GM18519 (cell line): ENCODE results near the gene MYH9.

ENCODE experiments used
- ATAC-seq: cut with Tn5 transposase; IDR thresholded peaks from one replicate; pipeline ENCODE4 v1.9.1; 2021; ENCODE audit warnings: mild to moderate bottlenecking, moderate library complexity; ENCODE audit not compliant: unreplicated experiment, low FRiP score

MYH9 gene

DNA sequence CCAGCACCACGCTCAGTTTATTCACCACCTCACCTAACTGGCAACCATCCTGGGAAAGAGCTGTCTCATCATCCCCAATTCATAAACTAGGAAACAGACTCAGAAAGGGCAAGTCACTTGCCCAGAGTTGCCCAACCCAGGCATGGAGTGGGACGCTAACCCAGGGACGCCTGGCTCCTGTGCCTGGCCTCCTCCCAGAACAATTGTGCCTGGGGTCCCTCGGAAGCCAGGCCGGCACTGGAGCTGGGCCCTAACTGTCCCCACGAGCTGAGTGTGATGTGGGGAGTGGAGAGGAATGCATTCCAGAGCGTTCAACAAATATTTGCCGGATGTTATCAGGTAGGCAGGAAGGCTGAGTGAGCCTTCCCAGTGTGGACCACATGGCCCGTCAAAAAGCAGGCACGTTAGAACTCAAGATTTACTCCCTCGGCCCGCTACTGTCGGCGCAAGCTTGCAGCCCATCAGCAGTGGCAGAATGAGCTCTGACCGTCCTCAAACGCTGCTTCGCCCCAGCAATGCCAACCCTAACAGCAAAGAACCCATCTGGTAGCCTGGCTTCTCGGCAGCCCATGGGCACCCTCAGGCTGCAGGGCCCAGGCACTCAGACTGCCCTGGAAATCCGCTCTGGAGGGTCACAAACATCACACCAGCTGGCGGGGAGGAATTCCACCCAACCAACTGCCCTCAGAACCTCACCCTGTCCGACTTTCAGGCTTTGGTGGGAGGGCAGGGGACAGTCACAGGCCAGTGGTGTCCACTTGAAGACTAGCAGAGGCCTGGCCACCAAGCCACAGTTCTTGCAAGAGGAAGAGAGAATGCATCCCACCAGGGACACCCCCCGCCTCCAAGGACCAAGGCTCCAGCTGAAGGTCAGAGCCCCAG lies 35.6 kb downstream of the MYH9 start:
- no peak for ATAC-seq

DNA sequence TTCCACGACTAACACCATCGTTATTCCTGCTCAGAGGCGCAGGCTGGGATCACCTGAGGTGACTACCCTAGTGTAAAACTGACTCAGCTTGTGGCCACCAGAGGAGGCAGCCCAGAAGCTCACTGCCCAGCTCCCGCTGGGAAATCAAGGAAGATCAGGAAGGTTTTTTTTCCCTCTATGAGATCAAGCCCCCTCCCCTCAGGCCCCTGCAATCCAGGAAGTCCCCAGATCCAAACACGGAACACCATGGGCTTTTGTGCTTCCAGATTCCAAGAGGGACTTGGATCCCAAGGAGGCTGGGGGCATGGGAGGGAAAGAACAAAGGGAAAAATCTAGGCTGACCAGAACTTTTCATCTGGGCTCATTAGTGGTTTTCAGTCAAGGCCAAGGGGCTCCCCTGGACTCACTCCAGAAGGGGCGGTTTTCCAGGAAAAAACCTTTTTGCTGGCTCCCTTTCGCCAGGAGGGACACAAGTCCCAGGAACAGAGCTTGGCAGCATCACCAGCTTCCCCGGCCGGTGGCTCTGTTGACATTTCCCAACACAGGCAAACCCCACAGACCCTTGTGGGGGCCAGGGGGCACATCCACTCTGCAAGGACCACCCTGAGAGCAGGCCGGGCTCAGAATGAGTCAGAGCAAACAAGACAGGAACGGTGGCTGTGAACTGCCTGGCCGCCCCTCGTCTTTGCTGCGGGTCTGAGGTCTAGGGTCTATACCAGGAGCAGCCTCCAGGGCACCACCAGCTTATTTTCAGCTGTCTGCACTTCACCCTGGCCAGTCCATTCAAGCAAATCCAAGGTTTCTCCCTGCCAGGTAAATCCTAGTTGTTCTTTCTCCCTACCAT lies 36.8 kb downstream of the MYH9 start:
- ATAC-seq = no peak

DNA sequence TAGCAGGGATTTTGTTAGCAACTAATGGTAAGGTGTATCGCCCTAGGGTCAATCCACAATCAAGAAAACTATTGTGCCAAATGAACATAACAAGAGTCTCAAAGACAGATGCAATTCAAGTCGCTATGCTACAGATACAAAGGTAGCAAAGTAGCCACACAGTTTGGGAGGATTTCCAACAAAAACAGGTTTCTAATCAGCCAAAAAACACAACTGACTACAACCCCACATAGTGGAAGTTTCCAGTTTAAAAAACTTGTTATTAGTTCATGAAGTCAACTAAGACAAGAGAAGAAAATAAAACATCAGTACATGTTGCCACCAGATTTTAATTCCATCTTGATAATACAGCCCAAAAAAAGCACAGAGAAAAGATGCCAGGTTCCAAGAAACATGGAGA lies 38.0 kb downstream of the MYH9 start:
- no peak for ATAC-seq

DNA sequence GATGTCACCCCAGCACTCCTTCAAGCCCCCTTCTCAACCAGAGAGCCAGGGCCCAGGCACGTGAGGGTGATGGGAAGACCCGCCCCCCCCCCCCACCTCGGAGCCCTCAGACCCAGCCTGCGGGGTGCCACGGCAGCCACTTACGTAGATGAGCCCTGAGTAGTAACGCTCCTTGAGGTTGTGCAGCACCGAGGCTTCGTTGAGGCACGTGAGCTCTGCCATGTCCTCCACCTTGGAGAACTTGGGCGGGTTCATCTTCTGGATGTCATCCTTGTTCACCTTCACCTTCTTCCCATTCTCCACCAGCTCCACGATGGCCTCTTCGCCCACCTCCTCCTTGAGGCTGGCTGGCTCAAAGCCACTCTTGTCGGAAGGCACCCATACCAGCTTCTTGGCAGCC lies 39.0 kb downstream of the MYH9 start:
- no peak for ATAC-seq

DNA sequence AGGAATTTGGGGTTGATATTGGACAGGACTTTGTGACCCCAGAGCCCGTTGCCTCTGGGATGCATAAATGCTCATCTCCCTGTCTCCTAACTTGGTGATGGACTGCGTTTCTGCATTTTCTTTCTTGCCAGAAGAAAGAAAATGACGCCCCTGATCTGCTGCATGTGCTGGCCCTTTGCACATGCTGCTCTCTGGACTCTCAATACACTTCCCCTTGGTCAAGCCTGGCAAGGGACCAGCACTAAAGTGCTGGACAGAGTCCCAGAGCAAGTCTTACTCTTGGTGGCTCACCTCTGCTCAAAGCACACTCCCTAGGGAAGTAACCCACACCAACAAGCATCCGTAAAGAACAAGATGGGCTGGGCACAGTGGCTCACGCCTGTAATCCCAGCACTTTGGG lies 40.7 kb downstream of the MYH9 start:
- ATAC-seq = no peak

DNA sequence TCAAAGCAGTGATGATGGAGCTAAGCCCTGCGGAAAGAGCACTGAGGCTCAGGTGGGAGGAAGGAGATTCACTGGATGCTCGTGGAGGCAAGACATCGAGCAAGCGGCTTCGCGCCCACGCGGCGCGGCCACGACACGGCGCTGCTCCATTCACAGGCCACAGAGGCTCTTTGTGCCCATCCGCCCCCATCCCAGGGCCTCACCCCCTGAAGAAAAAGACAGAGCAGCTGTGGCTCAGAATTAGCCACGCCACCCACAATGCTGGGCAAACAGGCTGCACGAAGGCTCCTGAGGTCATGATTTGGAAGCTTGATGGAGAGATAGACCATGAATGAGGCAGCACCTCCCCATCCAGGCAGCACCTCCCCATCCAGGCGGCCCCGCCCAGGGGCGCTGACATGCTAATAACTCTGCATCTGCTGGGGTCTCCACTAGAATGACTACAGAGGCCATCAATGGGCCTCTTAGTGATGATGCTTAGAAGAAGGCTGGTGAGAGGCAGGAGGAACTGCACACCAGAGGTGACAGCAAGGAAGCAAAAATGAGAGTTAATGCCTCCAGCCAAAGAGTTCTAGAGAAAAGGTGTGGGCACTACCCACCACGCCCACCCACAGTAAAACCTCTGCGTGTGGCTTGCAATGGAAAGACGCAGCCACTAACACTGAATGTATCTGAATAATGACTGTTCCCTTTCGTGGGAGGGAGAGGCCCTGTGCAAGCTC lies 43.5 kb downstream of the MYH9 start:
- no peak for ATAC-seq

DNA sequence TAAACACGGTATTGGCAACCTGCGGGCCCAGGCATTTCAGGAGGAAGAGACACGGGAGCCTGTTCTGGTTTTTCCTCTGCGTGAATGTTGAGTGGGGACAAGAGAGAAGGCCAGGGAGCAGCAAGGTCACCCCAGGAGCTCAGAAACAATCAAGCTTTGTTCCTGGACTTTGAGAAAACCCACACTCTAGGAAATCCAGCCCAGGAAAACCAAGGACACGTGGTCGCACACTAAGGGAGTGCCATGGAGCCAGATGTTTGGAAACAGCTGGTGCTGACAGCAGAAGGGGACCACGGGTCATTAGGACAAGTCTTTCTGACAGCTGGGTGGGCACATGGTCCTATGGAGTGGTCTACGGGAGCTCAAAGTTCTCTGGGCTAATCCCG lies 44.1 kb downstream of the MYH9 start:
- no peak for ATAC-seq

DNA sequence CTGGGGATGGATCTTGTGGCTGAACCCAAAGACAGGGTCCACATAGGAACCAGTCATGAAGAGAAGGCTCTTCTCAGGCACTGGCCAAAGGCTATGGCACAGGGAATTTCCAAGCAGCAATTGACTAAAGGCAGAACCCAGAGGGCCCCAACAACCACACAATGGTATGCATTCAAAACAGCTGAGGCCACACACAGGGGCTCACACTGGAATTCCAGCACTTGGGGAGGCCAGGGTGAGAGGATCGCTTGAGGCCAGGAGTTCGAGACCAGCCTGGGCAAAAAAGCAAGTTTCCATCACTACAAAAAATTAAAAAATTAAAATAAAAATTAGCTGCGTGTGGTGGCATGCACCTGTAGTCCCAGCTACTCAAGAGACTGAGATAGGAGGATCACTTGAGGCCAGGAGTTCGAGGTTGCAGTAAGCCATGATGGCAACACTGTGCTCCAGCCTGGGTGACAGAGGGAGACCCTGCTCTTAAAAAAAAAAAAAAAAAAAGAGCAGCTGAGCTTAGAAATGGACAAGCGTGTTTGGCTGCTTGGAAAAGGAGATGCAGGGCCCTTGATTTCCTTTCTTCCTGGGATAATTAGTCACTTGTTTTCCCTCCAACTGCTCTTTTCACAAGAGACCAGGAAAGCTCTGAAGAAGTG lies 44.6 kb downstream of the MYH9 start:
- ATAC-seq = no peak

DNA sequence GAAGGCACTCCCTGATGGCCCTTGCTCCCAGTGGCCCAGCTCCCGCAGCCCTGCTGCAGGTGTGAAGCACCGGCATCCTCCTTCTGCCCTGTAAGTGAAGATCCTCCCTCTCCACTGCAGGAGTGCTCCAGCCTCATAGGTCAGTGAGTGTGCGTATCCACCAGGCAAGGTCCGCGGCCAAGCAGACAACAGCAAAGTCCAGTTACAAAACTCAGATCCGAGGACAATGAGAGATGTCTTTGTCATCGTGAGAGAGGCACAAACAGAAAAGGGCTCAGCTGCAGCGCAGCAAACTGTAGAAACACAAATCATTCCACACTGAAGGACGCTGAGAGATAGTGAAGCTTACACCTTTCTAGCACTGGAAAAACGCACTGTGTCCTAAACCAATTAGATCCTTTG lies 46.1 kb downstream of the MYH9 start:
- ATAC-seq = no peak

DNA sequence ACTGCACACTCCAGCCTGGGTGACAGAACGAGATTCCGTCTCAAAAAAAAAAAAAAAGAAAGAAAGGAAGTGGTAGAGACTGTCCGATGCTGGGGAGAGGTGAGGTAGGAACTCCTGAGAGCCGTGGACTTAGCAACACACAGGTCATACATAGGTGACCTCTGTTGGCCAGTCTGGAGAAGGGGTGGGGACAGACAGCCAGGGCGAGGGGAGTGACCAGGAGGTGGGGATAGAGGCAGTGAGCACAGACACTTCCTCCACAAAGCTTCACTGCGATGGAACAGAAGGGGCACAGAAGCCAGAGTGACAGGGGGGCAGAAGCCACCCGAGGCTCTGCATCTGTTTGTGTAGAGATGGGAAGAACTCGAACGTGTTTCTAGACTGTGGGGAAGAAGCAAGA lies 47.1 kb downstream of the MYH9 start:
- no peak for ATAC-seq

DNA sequence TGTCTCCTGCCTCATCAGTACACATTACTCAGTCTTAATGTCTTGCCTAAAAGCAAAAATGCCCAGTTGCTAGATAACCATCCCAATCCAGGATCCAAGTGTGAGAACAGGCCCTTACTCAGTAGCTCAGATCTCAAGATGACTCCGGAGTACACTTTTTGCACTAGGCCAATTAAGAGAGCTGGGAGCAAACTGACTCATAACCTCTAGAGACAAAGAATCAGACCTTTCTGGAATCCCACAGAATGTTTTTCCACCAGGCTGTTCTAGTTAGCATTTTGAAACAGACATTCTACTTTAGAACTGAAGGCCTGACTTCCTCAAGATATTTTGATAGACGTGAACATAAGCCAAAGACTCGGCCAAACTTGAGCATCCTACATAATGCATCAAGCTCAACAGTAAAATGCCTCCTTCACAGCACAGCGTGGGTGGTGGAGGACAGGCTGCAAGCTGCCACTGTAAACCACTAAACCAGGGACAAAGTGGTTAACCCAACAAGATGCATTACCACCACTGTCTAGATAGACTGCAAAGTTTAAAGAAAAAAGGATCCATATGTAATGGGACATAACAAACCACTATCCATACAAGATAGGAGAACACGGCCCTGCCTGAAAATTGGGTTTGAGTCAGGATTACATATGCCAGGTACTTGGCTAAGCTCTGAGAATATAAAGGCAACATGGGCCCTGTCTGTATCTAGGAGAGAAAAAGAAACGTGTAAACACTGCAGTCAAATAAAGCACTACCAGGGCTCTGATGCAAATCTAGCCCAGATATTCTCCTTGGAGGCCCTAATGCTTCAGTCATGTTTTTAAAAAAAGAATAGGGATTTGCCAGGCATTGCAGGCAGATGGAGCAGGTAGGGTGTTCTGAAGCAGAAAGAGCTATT lies 48.3 kb downstream of the MYH9 start:
- no peak for ATAC-seq

DNA sequence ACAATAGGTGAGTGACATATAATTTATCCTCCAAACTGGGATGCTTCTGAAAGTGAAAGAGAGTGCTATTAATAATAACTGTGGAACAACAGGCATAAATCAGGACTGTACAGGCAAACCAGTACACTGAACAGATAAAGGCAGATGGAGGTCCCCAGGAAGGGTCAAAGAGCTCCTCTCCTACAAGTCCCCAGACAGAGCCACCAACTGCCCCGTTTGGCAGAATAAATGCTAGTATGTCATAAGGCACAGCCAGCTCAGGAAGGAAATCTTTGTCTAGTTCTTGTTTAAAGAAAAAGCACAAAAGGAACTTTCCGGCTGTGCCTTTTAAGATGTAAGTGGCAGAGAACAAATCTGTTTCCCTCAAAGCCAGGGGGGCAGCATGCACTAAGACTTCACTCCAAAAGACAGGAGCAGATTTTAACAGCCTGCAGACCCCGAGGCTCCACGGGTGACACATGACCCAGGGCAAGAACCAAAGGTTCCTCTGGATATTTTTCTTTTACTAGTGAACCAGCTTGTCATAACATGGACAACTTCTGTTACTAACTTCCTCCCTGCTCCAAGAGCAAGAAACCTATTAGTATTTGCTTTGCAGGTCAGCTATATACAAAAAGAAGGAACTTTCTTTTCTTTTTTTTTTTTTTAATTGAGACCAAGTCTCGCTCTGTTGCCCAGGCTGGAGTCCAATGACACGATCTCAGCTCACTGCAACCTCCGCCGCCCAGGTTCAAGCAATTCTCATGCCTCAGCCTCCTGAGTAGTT lies 50.2 kb downstream of the MYH9 start:
- no peak for ATAC-seq

DNA sequence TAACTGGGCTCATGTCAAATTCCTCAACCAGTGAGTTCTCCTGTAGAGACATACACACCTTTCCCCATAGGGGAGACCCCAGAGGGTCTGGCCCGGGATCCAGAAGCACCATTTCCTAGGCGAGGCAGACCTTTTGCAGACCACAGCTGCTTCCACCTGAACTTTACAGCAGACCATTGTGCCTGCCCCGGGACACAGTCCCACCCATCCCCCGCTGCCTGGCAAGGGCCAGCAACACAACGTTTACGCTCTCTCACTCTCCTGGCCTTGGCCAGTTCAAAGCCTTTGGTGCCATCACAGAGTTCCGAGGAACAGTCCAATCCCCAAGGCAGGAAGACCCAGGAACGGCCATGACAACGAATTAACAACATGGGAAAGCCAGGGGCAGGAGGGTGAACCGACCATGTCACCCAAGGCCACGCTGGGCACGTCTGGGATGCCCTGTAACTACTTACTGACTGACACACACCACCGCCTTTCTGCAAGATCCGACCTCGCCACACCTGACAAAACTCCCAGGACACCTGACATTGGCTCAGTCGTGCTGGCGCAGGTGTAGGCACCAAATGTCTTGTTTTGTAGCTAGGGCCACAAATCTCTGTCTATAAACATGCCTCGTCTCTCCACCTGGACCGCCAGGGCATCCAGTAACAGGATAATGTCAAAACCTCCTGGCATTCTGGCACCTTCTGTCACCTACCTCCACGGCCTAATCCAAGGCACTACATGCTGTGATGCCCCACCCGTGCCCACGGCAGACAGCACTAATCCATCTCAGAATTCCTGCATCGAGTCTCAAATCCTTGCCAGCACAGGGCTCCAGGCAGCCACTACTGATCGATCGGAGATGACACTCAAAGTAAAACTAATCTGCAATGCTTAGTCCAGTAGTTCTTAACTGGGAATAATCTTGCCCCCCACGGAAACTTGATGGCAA lies 51.3 kb downstream of the MYH9 start:
- ATAC-seq = no peak

DNA sequence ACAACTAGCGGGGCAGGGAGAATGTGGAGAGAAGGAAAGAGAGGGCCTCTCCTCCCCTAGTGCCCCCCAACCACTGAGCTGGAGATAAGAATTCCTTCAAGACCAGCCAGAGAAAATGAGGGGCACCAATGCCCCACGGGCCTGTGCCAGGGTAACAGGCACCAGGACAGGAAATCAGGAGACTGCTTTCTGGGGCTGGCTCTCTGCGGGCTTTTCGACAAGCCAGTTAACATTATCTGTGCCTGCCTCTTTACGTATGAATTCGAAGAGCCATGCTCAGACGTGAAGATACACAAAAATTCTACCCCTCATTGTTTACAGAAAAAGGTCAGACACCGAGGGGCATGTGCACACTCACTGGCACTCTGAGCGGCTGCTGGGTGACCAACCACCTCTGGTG lies 52.1 kb downstream of the MYH9 start:
- ATAC-seq = no peak

DNA sequence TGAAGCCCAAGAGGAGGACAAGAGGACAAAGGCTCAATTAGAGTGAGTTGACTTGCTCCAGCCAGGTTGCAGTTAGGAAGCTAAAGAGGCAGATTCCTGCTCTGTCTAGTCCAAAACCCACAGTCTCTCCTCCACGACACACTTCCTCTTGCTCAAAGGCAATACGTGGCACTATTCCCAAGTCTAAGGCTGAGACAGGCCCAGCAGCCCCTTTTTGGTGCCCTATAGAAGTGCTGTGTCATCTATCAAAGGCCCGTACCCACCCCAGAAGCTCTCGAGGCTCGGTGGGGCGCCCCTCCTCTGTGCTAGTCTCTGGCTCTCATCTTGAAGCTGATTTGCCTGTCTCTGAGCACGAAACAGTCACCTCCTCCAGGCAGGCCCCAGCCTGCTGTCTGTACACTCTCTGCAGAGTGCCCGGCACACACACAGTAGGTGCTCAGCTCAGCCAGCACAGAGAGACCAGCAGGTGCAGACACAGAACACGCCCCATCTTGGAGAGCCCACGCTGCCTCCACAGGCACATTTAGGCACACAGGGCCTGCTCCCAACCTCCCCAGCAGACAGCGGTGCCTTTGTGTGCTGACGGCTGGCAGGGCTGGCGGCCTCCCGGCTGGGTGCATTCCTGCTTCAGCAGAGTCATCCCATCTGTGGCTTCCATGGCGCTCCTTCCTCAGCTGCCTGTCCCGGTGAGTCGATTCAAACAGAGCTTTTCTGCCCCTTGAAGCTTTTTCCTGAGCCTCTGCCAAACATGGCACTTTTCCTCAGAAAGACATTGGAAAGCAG lies 52.8 kb downstream of the MYH9 start:
- no peak for ATAC-seq

DNA sequence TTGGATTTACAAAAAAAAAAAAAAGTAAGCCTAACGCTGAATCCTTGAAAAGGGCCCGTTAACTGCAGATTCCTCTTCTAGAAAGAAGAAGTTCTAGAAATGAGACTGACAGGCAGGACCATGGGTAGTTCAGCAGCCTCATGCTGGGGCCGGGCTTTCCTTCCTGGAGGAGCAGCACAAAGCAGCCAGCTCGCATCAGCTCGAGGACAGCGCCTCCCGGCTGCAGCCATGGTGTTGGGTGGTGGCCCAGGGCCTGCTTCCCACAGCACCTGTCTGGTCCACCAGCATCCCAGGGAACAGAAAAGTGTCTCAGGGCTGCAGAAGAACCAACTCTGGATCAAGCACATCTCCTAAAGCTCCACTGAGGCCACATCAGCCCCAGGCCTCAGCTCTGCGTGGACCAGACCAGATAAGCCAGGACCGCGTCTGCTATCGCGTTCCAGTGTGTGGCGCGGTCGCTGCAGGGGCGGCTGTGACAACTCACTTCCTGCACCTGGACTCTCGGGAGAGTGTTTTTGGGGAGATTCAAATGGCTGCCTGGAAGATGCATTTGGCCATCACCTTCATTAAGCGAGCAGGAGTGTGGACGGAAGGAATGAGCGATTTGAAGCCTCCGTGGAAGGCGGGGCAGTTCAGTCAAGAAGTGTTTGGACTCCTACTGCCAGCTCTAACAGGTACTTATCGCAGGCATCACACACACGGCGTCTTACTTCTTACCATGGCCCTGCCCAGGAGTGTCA lies 53.5 kb downstream of the MYH9 start:
- no peak for ATAC-seq
